ENCODE data around the gene MYL5.

GRCh38 chr4:627347-628125, 46.8 kb upstream of the MYL5 start:
- no peak for TF ChIP-seq POLR2A (IDR thresholded peaks at IDR 0.05)
- TF ChIP-seq CTCF (IDR thresholded peaks at IDR 0.05) = no peak
